TTC549 (cell line): ENCODE results near the gene C18orf54.

Experiments
- FAIRE-seq: peaks from 2 replicates; lab custom pipeline; 2012; peaks lifted over from hg19 to GRCh38; lab: Jason Lieb, UNC

Gene C18orf54

DNA sequence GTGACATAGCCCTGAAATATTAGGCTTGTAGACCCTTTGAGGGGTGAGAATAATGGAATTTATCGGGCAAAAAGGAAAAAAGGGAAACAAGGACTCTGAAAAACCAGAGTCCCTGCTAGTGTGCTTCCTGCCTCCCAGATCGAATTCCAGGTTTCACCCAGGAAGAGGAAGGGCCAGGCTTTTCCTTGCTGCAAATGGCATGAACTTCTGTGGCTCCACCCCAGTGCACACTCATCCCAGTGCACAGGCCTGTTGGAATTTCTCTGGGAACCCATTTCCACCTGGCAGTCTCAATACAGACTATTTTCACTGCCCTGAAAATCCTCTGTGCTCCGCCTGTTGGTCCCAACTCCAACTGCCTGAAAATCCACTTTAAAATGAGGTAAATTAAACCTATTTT lies 29.9 kb downstream of the C18orf54 start:
- no peak for FAIRE-seq

DNA sequence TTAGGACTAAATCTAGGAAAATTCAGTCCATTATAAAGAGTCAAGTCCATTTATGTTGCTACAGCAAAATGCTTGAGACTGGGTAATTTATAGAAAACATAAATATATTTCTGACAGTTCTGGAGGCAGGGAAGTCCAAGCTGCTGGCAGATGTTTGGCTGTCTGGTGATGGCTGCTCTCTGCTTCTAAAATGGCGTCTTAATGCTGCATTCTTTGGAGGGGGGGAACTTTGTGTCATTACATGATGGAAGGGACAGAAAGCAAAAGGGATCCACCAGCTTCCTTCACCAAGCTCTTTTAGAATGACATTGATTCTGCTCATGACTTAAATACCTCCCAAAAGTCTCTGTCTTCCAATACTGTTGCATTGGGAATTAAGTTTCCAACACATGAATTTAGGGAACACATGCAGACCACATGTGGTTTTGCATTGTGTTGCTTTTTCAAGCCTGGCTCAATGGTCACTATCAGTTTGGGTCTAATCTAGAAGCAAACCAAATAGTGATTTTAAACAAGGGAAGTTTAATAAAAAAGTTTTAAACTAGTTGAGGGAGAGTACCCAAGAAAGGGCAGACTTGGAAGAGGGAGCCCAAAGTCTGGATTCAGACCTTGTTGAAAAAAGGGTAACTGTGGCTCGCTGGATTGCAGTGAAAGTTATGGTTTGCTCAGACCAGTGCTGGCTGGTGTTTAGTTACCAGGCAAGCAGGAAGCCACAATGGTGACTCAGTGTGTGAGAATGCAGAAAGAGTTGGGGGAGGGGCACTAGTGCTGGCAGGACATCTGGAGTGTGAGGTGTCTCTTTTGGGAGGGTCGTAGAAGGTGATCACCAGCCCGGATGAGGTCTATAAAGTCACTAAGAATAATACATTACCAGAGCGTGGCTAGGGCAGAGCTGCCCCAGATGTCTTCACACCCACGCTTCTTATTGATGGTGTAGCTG lies 30.8 kb downstream of the C18orf54 start:
- FAIRE-seq: no peak

DNA sequence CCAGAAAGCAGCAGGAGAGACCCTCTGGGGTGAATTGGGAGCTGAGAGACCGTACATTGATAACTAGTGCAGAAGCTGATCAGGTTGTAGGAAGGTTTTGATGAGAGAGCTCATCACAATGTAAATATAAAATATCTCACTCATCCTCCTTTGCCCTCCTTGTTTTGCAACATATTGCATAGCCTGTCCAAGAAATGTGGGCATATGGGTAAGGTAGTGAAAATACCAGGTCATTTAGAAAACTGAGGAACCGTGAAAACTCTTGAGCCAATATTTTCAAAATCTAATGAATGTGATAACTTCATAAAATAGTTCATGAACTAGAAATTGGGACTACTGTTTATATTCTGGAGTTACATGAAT lies 31.4 kb downstream of the C18orf54 start:
- FAIRE-seq: no peak

DNA sequence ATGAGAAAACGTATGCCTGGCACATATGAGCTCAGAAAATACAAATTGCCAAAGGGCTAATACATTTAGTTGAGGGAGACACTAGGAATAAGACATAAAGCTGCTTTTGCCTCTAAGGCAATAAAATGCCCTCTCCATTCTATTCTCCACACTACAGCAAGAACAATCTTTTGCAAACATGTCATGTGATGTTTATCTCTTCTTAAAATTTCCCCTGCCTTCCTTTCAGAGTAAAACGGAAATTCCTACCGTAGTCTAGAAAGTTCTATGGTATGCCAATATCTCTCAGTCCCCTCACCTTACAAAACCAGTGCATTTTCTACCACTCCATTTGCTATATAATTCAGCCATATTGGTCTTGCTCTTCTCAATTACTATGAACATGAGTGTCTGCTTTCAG lies 33.1 kb downstream of the C18orf54 start:
- FAIRE-seq: no peak

DNA sequence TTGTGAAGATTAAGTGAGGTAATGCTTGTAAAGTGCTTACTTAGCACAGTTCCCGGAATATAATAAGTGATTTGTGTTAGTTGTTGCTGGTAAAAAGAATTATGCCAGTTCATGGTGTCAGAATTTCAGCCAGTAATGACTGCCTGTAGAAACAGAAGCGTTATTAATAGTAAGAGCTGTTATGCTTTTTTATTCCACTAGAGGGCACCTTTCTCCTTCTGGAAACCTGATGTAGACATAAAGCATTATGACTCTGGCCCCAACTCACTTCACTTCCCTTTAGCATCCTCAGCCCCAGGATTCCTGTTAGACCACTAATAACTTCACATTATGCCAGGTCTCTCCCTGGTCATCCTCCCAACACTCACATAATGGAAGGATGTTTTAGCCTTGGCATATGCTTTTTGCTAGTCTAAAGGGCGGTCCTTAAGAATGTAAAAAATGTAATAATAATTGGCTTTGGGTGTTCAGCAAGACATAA lies 34.9 kb downstream of the C18orf54 start:
- peak; percentile 40 for FAIRE-seq

DNA sequence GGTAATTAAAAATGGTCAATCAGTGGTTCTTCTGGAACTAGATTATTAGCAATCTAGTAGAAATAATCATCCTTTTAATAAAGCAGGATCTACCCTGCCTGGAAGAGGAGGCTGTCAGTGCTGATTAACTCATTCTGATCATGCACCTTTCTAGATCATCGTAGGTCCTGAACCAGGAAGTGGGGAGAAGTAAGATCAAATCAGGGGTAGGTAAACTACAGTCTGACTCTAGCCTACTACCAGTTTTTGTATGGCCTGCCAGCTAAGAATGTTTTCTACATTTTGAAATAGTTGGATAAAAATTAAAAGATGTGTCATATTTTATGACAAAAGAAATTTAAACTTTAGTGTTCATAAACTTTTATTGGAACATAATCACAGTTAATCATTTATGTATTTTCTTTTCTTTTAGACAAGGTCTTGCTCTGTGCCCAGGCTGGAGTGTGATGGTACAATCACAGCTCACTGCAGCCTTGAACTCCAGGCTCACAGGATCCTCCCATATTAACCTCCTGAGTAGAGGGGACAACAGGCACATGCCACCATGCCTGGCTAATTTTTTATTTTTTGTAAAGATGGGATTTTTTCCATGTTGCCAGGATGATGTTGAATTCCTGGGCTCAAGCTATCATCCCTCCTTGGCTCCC lies 36.1 kb downstream of the C18orf54 start:
- no peak for FAIRE-seq

DNA sequence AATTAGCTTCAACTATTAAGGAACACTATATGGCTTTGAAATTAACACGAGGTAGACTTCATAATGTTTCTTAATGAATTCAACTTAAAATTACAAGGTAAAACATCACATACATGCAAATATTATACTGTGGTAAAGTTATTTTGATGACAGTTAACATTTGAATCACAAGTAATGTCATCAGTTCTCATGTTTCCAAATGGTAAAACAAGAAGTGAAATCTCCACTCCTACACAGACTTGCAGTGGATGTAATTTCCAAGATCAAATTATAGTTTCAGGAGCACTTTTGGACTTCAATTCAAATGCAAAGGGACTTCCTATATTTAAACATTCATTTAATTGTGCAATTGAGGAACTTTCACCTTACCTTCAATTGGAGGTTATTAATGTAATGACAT lies 39.1 kb downstream of the C18orf54 start:
- FAIRE-seq: no peak

DNA sequence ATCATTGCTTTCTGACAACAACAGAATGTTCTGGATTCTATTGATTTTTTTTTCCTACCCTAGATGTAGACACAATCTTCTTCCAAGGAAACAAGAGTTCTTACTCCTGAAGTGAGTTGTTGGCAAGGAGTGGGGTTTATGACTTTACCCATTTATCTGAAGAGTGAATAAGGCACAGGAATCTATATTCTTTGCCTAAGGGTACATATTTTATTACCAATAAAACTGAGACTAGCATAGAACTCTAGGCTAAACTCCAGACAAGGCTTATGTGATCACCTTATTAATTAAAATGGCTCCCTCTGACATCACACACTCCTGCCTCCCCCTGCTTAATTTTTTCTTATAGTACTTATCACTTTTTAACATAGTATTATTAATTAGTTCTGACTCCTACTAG lies 47.6 kb downstream of the C18orf54 start:
- no peak for FAIRE-seq

DNA sequence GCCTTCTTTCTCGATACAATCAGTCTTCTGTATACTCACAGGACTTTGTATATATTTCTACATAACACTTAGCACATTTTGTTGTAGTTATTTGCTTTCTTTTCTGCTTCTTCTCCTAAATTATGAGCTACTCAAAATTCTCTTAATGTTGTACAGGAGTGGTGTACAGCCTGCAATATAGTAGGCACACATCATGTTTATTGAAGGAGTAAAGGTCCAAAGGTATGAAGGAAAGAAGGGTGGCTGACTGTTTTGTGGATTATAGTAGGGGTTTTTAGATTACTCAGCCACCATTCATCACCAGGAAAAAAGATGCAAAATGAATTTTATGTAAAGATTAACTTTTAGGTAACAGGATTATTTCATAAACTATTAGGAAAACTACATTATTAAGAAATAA lies 54.1 kb downstream of the C18orf54 start:
- FAIRE-seq: no peak

DNA sequence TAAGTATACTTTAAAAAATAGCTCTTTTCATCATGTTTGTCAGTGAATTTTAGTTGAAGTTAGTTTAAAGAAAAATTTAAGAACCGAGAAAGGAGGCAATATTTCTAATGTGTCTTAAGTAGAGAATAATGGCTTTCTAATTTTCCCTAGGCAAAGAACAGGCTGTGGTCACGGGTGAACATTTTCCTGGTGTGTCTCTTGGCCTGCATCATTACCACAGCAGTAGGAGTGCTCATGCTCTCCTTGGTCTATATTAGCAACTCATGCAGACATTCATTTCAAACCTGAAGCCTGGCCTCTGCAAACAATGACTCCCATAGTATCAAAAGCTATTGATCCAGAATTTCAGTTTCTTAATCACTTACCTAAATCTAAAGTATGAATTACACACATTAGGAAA lies 57.4 kb downstream of the C18orf54 start:
- no peak for FAIRE-seq

DNA sequence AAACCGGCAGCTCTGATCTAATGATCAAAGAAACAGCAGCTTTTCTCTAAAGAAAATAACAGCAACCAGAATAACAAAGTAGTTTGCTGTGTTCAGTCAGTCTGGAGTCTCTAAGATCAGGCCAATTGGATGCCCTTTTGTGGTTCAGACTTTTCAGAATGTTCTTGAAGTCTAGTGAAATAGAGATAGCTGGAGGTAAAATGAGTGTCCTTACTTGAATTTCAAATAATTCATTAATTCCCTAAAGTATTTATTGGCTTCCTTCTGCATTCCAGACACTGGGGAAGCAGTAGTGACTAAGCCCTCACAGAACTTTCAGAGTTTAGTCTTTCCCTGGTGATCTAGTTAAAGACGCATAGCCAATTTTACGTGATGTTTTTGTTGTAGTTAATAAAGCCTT lies 58.7 kb downstream of the C18orf54 start:
- no peak for FAIRE-seq

DNA sequence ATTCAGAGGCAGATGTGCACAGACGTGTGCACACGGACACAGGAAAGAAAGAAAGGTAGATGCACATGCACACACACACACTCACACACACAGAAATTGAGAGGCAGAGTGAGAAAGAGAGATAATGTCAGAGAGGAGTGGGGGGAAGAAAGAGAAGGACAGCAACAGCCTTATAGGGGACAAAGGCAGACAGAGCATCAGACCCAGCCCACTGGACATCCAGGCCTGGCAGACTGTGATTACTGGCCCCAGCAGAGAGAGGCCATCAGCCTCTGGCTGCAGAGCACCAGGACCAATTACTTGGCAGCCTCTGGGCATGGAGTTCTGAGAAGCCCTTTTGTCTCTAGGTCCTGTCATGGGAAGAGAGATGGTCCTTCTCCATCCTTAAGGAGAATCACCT lies 66.1 kb downstream of the C18orf54 start:
- FAIRE-seq: no peak

DNA sequence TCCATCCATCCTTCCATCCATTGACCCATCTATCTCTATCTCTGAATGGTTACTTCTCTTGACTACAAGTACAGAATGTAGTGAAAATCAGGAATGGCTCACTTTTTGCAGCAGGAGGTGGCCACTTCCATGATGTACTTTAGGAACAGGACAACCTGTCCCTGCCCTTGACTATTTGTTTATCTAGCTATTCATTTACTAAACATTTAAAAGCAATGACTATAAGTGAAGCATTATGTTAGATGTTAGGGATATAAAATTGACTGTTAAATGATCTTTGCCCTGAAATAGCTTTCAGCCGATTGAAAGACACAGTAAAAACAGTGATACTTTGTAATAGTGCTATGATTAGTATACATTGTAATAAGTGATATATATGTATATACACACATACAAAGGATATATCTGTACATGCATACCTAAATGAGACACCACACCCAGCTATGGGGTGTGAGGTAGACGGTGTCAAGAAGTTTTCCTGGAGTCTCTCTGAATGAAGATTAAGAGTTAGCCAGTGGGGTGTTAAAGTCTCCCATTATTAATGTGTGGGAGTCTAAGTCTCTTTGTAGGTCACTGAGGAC lies 68.5 kb downstream of the C18orf54 start:
- FAIRE-seq: no peak
